ENCODE data around the gene REELD1.

Gene REELD1

DNA sequence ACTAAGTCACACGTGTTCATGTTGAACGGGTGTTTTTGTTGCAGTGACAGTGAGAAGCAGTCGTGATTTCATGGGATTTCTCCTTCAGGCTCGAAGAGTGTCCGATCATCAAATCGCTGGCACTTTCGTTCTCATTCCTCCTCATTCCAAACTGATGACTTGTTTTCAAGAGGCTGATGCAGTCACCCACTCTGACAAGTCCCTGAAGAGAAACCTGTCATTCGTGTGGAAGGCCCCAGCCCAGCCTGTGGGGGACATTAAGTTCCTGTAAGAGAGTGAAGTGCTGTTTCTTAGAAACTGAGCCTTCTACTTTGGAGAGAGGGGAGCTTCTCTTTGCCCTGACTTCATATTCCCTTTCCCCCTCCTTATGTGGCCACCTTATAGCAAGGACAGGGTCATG, 8.0 kb downstream of the REELD1 start:
- Histone ChIP-seq H4K20me1 (ENCODE audit: control insufficient read depth, insufficient read depth, low read depth, low read length) (no peaks in the 10 kb centered on the region), H3K79me2 (ENCODE audit: control insufficient read depth, low read length) (no peaks in the 10 kb centered on the region), H3K4me3 (ENCODE audit: low read length) (no peak overlapping the region), H3K27me3 (ENCODE audit: control insufficient read depth, low read length) (no peaks in the 10 kb centered on the region; the same call in 1 of the 2 replicates), H3K4me1 (ENCODE audit: control insufficient read depth, low read length) (no peaks in the 10 kb centered on the region), H3K9me3 (ENCODE audit: control insufficient read depth, insufficient read depth, low read length) (no peaks in the 10 kb centered on the region), H3K36me3 (ENCODE audit: control insufficient read depth, low read length) (no peaks in the 10 kb centered on the region), H3F3A (ENCODE audit: control insufficient read depth, insufficient read depth) (no peaks in the 10 kb centered on the region), H3K9me2 (replicated peaks; ENCODE audit: control insufficient read depth, low read length) (no peaks in the 10 kb centered on the region), H3K27ac (ENCODE audit: low read depth, low read length) (no peak overlapping the region), H3K4me2 (ENCODE audit: low read length) (no peak overlapping the region)
- TF ChIP-seq, protein P1, sequence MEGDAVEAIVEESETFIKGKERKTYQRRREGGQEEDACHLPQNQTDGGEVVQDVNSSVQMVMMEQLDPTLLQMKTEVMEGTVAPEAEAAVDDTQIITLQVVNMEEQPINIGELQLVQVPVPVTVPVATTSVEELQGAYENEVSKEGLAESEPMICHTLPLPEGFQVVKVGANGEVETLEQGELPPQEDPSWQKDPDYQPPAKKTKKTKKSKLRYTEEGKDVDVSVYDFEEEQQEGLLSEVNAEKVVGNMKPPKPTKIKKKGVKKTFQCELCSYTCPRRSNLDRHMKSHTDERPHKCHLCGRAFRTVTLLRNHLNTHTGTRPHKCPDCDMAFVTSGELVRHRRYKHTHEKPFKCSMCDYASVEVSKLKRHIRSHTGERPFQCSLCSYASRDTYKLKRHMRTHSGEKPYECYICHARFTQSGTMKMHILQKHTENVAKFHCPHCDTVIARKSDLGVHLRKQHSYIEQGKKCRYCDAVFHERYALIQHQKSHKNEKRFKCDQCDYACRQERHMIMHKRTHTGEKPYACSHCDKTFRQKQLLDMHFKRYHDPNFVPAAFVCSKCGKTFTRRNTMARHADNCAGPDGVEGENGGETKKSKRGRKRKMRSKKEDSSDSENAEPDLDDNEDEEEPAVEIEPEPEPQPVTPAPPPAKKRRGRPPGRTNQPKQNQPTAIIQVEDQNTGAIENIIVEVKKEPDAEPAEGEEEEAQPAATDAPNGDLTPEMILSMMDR (IDR thresholded peaks at IDR 0.05; ENCODE audit: low read depth, low read length, poor library complexity, severe bottlenecking) = no peak
- no peak for TF ChIP-seq EZH2phosphoT487 (IDR thresholded peaks at IDR 0.05; ENCODE audit: borderline replicate concordance, low read length)

DNA sequence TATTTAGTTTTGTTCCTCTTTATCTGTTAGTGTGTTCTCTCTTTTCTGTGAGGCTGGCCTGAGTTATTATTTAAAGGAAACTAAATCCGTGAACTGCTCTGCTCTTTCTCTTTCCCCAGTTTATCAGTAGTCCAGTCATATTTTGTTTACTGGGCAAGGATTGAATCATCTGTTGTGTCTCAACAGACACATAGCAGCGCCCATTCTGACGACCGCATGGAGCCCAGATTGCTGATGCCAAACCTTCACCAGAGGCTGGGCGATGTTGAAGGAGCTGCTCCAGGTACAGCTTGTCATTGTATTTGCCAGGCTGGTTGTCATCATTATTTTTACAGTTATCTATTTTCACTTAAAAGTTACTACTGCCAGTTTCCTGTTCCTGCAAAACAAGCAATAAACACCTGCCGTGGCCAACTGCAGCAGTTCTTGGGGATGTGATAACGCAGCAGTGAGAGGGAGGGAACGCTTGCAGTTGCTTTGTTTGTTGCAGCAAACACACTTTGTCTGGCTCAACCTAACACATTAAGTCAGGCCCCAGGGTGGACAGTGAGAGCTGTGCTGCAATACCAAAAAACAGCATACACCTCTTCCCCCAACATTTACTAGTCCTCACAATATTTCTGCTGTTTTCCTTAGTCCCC, 10.1 kb downstream of the REELD1 start:
- no peaks in the 10 kb centered on the region for H3K36me3 ChIP-seq (ENCODE audit: control insufficient read depth, low read length)
- 0 out of 2 replicates have a peak, but pooled peaks cover 2% of the 10 kb centered on the region for H3K27me3 ChIP-seq (ENCODE audit: control insufficient read depth, low read length)
- no peak overlapping the region for H3K4me3 ChIP-seq (ENCODE audit: low read length)
- no peaks in the 10 kb centered on the region for H3K4me1 ChIP-seq (ENCODE audit: control insufficient read depth, low read length)
- H3K9me3 ChIP-seq (ENCODE audit: control insufficient read depth, insufficient read depth, low read length) = no peaks in the 10 kb centered on the region
- H4K20me1 ChIP-seq (ENCODE audit: control insufficient read depth, insufficient read depth, low read depth, low read length) = no peaks in the 10 kb centered on the region
- H3F3A ChIP-seq (ENCODE audit: control insufficient read depth, insufficient read depth) = no peaks in the 10 kb centered on the region
- H3K9me2 ChIP-seq (replicated peaks; ENCODE audit: control insufficient read depth, low read length) = no peaks in the 10 kb centered on the region
- H3K4me2 ChIP-seq (ENCODE audit: low read length) = no peak overlapping the region
- H3K79me2 ChIP-seq (ENCODE audit: control insufficient read depth, low read length) = no peaks in the 10 kb centered on the region
- TF ChIP-seq EZH2phosphoT487 (IDR thresholded peaks at IDR 0.05; ENCODE audit: borderline replicate concordance, low read length) = no peak
- TF ChIP-seq, protein P1 (IDR thresholded peaks at IDR 0.05; ENCODE audit: low read depth, low read length, poor library complexity, severe bottlenecking) = no peak
- no peak overlapping the region for H3K27ac ChIP-seq (ENCODE audit: low read depth, low read length)

DNA sequence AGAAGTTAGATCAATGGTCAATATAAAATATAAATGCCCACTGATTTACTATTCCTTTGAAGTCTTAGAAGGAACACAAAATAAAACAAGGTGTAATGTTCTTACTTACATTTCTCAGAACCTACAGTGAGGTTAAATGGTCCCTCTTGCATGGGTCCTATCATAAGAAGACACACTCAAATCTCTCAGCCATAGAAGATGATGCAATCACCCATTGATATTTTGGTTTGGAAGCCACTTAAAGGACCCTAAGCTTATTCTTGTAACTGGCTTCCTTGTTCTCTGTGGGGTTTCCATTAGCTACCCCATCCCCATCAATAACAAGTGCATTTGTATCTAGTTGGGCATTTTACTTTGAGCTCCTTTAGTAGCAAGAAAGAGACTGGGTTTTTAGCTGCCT, 15.1 kb downstream of the REELD1 start:
- Histone ChIP-seq H3K79me2 (ENCODE audit: control insufficient read depth, low read length) (no peaks in the 10 kb centered on the region), H3K4me2 (ENCODE audit: low read length) (no peak overlapping the region), H3K4me1 (ENCODE audit: control insufficient read depth, low read length) (no peaks in the 10 kb centered on the region), H3F3A (ENCODE audit: control insufficient read depth, insufficient read depth) (no peaks in the 10 kb centered on the region), H3K9me3 (ENCODE audit: control insufficient read depth, insufficient read depth, low read length) (no peaks in the 10 kb centered on the region), H3K4me3 (ENCODE audit: low read length) (no peak overlapping the region), H3K9me2 (replicated peaks; ENCODE audit: control insufficient read depth, low read length) (no peaks in the 10 kb centered on the region), H3K27ac (ENCODE audit: low read depth, low read length) (no peak overlapping the region), H3K27me3 (ENCODE audit: control insufficient read depth, low read length) (0 out of 2 replicates have a peak, but pooled peaks cover 2% of the 10 kb centered on the region), H4K20me1 (ENCODE audit: control insufficient read depth, insufficient read depth, low read depth, low read length) (no peaks in the 10 kb centered on the region), H3K36me3 (ENCODE audit: control insufficient read depth, low read length) (no peaks in the 10 kb centered on the region)
- TF ChIP-seq, protein P1 (IDR thresholded peaks at IDR 0.05; ENCODE audit: low read depth, low read length, poor library complexity, severe bottlenecking) = no peak
- TF ChIP-seq EZH2phosphoT487 (IDR thresholded peaks at IDR 0.05; ENCODE audit: borderline replicate concordance, low read length) = no peak

Data from DOHH2 (cell line).